GM19238 (cell line): ENCODE data around the gene NDUFA12.

Source experiments
- DNase-seq: peaks from one replicate; pipeline ENCODE4 v3.0.0; 2011; ENCODE audit warnings: low spot score; ENCODE audit not compliant: insufficient read length

NDUFA12 gene

GRCh38 chr12:94941440-94941862 is 62.0 kb downstream of the NDUFA12 start:
- DNase-seq: no peak

GRCh38 chr12:94940771-94941170 is 62.7 kb downstream of the NDUFA12 start:
- no peak for DNase-seq

- DNase-seq: no peak
Measured at GRCh38 chr12:94938583-94938982, 64.9 kb downstream of the NDUFA12 start.

- DNase-seq: no peak
Measured at GRCh38 chr12:94930772-94931171, 72.7 kb downstream of the NDUFA12 start.

GRCh38 chr12:94930216-94930654 is 73.3 kb downstream of the NDUFA12 start:
- no peak for DNase-seq

GRCh38 chr12:94929780-94930179 is 73.7 kb downstream of the NDUFA12 start:
- DNase-seq: no peak

- no peak for DNase-seq
Measured at GRCh38 chr12:94925729-94926128, 77.8 kb downstream of the NDUFA12 start.

GRCh38 chr12:94925206-94925605 is 78.3 kb downstream of the NDUFA12 start:
- no peak for DNase-seq

- DNase-seq: no peak
Measured at GRCh38 chr12:94922561-94922960, 80.9 kb downstream of the NDUFA12 start.
